ENCODE results near the gene SMARCC1.

The SMARCC1 gene

GRCh38 chr3:47536221-47536891 lies 245.3 kb downstream of the SMARCC1 start:
- TF ChIP-seq EZH2phosphoT487 (conservative IDR thresholded peaks at IDR 0.05; ENCODE audit: low read length) = no peak
- TF ChIP-seq, protein P1, sequence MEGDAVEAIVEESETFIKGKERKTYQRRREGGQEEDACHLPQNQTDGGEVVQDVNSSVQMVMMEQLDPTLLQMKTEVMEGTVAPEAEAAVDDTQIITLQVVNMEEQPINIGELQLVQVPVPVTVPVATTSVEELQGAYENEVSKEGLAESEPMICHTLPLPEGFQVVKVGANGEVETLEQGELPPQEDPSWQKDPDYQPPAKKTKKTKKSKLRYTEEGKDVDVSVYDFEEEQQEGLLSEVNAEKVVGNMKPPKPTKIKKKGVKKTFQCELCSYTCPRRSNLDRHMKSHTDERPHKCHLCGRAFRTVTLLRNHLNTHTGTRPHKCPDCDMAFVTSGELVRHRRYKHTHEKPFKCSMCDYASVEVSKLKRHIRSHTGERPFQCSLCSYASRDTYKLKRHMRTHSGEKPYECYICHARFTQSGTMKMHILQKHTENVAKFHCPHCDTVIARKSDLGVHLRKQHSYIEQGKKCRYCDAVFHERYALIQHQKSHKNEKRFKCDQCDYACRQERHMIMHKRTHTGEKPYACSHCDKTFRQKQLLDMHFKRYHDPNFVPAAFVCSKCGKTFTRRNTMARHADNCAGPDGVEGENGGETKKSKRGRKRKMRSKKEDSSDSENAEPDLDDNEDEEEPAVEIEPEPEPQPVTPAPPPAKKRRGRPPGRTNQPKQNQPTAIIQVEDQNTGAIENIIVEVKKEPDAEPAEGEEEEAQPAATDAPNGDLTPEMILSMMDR (IDR thresholded peaks at IDR 0.05; ENCODE audit: insufficient read depth, low read length, poor library complexity, severe bottlenecking) = no peak
- no peak overlapping the region for H3K4me2 ChIP-seq (ENCODE audit: low read depth, low read length, poor library complexity, severe bottlenecking)
- no peaks in the 10 kb centered on the region for H3F3A ChIP-seq (ENCODE audit: insufficient read depth)
- no peaks in the 10 kb centered on the region for H3K9me2 ChIP-seq (replicated peaks; ENCODE audit: insufficient read depth, low read length)
- H3K79me2 ChIP-seq (ENCODE audit: insufficient read depth, low read length) = no peaks in the 10 kb centered on the region
- H4K20me1 ChIP-seq (ENCODE audit: low read depth, low read length) = no peaks in the 10 kb centered on the region
- no peaks in the 10 kb centered on the region for H3K36me3 ChIP-seq (ENCODE audit: low read length)
- no peaks in the 10 kb centered on the region for H3K27me3 ChIP-seq (ENCODE audit: low read length)
- H3K9ac ChIP-seq (ENCODE audit: low read length) = no peak overlapping the region
- no peak overlapping the region for H3K27ac ChIP-seq (ENCODE audit: low read depth, low read length)
- no peaks in the 10 kb centered on the region for H3K9me3 ChIP-seq (ENCODE audit: insufficient read depth, low read length)
- no peak overlapping the region for H3K4me3 ChIP-seq (ENCODE audit: insufficient read depth, low read length, poor library complexity, severe bottlenecking)
- no peak overlapping the region for H2AFZ ChIP-seq (ENCODE audit: low read depth, low read length, severe bottlenecking)
